OCI-M2 (cell line): ENCODE measurements around the gene IL21R.
"Not testable (repeated sequence)": the region's sequence is repeated elsewhere in the genome, so short reads cannot be mapped to it uniquely, and the experiment has no call there.

ENCODE experiments used
- DNase-seq: peaks from one replicate; lab custom pipeline; 2025; ENCODE audit not compliant: unreplicated experiment; lab: John Stamatoyannopoulos, UW

The IL21R gene

GRCh38 chr16:27441998-27442397 lies 40.0 kb downstream of the IL21R start:
- no peak for DNase-seq

- DNase-seq, result no peak
These were observed 42.0 kb downstream of the IL21R start for GRCh38 chr16:27444015-27444414.

GRCh38 chr16:27444470-27444869 lies 42.5 kb downstream of the IL21R start:
- DNase-seq, result no peak

- no peak for DNase-seq
These were observed 43.7 kb downstream of the IL21R start for GRCh38 chr16:27445502-27446175.

- no peak for DNase-seq
These were observed 44.7 kb downstream of the IL21R start for GRCh38 chr16:27446721-27447120.

GRCh38 chr16:27447301-27447700 lies 45.3 kb downstream of the IL21R start:
- DNase-seq, result no peak

GRCh38 chr16:27448532-27449433 lies 46.8 kb downstream of the IL21R start:
- no peak for DNase-seq

GRCh38 chr16:27449434-27450195 lies 47.6 kb downstream of the IL21R start:
- DNase-seq, result no peak

- no peak for DNase-seq
These were observed 48.2 kb downstream of the IL21R start for GRCh38 chr16:27450196-27450549.

- DNase-seq, result no peak
These were observed 50.9 kb downstream of the IL21R start for GRCh38 chr16:27452569-27453493.

GRCh38 chr16:27453494-27453825 lies 51.5 kb downstream of the IL21R start:
- DNase-seq, result no peak

GRCh38 chr16:27455700-27456099 lies 53.7 kb downstream of the IL21R start:
- no peak for DNase-seq

GRCh38 chr16:27457605-27457900 lies 55.6 kb downstream of the IL21R start:
- DNase-seq, result not testable (repeated sequence)

GRCh38 chr16:27458258-27458657 lies 56.3 kb downstream of the IL21R start:
- DNase-seq, result no peak

GRCh38 chr16:27458987-27459688 lies 57.2 kb downstream of the IL21R start:
- DNase-seq, result no peak

- DNase-seq, result no peak
These were observed 58.2 kb downstream of the IL21R start for GRCh38 chr16:27460213-27460612.

- no peak for DNase-seq
These were observed 58.9 kb downstream of the IL21R start for GRCh38 chr16:27460663-27461482.

- DNase-seq, result no peak
These were observed 59.7 kb downstream of the IL21R start for GRCh38 chr16:27461483-27462171.
